Colonic mucosa (tissue), 4 donors: ENCODE results near the gene C17orf100. TPM values are rescaled to one million over a fixed set of nuclear protein-coding genes. Genes with fewer than 3 reads are reported as not detected.

Experiments
- DNase-seq: peaks from one replicate; pipeline ENCODE4 v3.0.0-alpha.2; 2020
- H3K27ac ChIP-seq: fragments of 200-600 bp; one replicate; pipeline ENCODE4 v1.8.0; 2021
- H3K27me3 ChIP-seq: fragments of 200-600 bp; one replicate; pipeline ENCODE4 v1.8.0; 2021
- H3K36me3 ChIP-seq: fragments of 200-600 bp; one replicate; pipeline ENCODE4 v1.8.0; 2021
- H3K4me1 ChIP-seq: fragments of 200-600 bp; one replicate; pipeline ENCODE4 v1.8.0; 2021; ENCODE audit warnings: mild to moderate bottlenecking
- H3K4me3 ChIP-seq: fragments of 200-600 bp; one replicate; pipeline ENCODE4 v1.8.0; 2021
- H3K9ac ChIP-seq, 2 donors: one replicate each; pipeline ENCODE4 v1.7.0; 2013; ENCODE audit warnings: control low read depth in 2 of 2, low read depth in 2 of 2, low read length in 2 of 2
- H3K9me3 ChIP-seq: fragments of 200-600 bp; one replicate; pipeline ENCODE4 v1.8.0; 2021
- intact Hi-C: fragments of 100-400 bp; cut with DNase I; formaldehyde crosslinking; loops from one replicate; pipeline ENCODE4 v1.14.1; 2022
- total RNA-seq, 2 donors: library from RNA; stranded (reverse); fragmentation: NEBNext Ultra II Directional in 1 of 2; extraction: Animal tissue kit (Norgen Biotek cat#: 25700) in 1 of 2; gene quantifications; one replicate each; pipeline ENCODE4 v1.2.1, GENCODE V29; 2021
- TF ChIP-seq, protein P1 (sequence below): fragments of 200-600 bp; IDR thresholded peaks from one replicate; pipeline ENCODE4 v1.8.0; 2022; ENCODE audit warnings: antibody characterized with exemption, mild to moderate bottlenecking
- donor health status: healthy.
- donor health status: DM: no; HTN: no; CAD: no.
- donor health status: DM: no; HTN: no; CAD: no.

The C17orf100 gene
- total RNA-seq, 2 donors from 2014 or later = 1.5 to 1.9 TPM

DNA sequence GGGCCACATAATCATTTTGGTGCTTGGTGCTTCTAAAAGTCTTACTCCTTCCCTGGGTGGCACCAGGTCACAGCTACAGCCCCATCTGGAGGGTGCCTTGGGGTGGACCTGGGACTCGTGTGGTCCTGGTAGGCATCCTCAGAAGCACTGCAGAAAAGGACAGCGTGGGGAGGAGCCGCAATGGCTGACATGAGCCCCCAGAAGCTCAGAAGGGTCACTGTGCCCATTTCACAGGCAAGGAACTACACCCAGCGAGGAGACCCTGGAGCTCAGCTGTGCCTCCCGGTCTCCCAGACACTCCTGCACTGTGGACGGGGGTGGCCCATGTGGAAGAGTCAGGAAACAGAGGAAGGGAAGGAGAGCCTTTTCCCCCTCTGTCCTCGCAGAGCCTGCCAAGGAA, 26.4 kb downstream of the C17orf100 start:
- no peaks in the 10 kb centered on the region for H3K4me1 ChIP-seq
- TF ChIP-seq, protein P1, sequence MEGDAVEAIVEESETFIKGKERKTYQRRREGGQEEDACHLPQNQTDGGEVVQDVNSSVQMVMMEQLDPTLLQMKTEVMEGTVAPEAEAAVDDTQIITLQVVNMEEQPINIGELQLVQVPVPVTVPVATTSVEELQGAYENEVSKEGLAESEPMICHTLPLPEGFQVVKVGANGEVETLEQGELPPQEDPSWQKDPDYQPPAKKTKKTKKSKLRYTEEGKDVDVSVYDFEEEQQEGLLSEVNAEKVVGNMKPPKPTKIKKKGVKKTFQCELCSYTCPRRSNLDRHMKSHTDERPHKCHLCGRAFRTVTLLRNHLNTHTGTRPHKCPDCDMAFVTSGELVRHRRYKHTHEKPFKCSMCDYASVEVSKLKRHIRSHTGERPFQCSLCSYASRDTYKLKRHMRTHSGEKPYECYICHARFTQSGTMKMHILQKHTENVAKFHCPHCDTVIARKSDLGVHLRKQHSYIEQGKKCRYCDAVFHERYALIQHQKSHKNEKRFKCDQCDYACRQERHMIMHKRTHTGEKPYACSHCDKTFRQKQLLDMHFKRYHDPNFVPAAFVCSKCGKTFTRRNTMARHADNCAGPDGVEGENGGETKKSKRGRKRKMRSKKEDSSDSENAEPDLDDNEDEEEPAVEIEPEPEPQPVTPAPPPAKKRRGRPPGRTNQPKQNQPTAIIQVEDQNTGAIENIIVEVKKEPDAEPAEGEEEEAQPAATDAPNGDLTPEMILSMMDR = no peak
- no peak overlapping the region for H3K9ac ChIP-seq
- no peak for DNase-seq
- H3K4me3 ChIP-seq = no peak overlapping the region
- H3K36me3 ChIP-seq = no peaks in the 10 kb centered on the region
- intact Hi-C loops = no loop called here
- no peaks in the 10 kb centered on the region for H3K27me3 ChIP-seq
- no peaks in the 10 kb centered on the region for H3K9me3 ChIP-seq
- no peak overlapping the region for H3K27ac ChIP-seq

DNA sequence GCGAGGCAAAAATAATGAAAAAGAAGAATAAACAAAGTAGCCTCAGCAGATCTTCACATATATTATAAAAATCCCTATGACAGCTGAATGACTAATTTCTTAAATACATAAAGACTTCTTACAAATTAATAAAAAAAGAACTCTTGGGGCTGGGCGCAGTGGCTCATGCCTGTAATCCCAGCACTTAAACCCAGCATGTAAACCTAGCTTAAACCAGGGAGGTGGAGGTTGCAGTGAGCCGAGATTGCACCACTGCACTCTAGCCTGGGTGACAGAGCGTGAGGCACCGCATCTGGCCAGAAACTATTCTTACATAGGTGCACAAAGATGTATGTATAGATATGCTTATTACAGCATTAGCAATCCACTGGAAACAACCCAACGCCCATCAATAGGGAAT, 27.7 kb downstream of the C17orf100 start:
- Histone ChIP-seq H3K27ac (no peak overlapping the region), H3K9ac (no peak overlapping the region), H3K9me3 (no peaks in the 10 kb centered on the region), H3K36me3 (no peaks in the 10 kb centered on the region), H3K4me1 (no peaks in the 10 kb centered on the region), H3K4me3 (no peak overlapping the region), H3K27me3 (no peaks in the 10 kb centered on the region)
- intact Hi-C loops = no loop called here
- TF ChIP-seq, protein P1 = no peak
- DNase-seq = no peak

DNA sequence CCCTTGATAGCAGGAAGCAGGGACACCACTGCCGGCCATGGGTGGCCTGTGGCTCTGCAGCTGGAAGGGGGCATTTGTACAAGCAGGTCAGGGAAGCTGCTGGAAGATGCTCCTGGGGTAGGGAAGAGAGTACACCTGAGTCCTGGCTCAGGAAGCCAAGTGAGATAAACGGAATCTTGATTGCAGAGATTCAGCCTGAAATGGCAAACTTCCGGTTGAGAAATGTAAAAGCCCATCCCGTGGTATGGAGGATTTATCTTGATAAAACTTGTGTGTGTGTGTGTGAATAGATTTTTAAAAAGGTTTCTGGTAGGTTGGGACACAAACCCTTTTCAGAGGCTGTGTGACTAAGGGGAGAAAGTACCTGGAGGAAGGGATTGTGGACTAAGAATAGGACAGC, 29.6 kb downstream of the C17orf100 start:
- intact Hi-C loops = no loop called here
- H3K36me3 ChIP-seq = no peaks in the 10 kb centered on the region
- no peak overlapping the region for H3K9ac ChIP-seq
- TF ChIP-seq, protein P1 = no peak
- DNase-seq = no peak
- no peak overlapping the region for H3K4me3 ChIP-seq
- H3K27ac ChIP-seq = no peak overlapping the region
- no peaks in the 10 kb centered on the region for H3K9me3 ChIP-seq
- no peaks in the 10 kb centered on the region for H3K27me3 ChIP-seq
- H3K4me1 ChIP-seq = no peaks in the 10 kb centered on the region

DNA sequence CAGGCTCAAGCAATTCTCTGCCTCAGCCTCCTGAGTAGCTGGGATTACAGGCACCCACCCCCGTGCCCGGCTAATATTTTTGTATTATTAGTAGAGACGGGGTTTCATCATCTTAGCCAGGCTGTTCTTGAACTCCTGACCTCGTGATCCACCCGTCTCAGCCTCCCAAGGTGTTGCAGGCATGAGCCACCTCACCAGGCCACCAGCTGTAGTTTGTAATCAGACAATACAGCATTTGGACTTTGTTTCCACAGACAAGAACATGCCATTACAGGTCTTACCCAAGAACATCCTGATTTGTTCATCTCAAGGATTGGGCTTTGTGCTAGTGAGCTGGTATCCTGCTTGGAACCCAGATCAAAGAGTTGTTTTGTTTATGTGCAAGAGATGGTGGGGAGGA, 30.1 kb downstream of the C17orf100 start:
- H3K36me3 ChIP-seq = no peaks in the 10 kb centered on the region

GRCh38 chr17:6682339-6682738, 30.8 kb downstream of the C17orf100 start:
- intact Hi-C loops = no loop called here
- no peak for DNase-seq

More for the DNA sequence above, 30.1 kb downstream of the C17orf100 start:
- intact Hi-C loops = no loop called here
- Histone ChIP-seq H3K9me3 (no peaks in the 10 kb centered on the region), H3K4me3 (no peak overlapping the region), H3K27me3 (no peaks in the 10 kb centered on the region), H3K9ac (no peak overlapping the region), H3K27ac (no peak overlapping the region), H3K4me1 (no peaks in the 10 kb centered on the region)
- no peak for DNase-seq
- TF ChIP-seq, protein P1 = no peak

More at GRCh38 chr17:6682339-6682738, 30.8 kb downstream of the C17orf100 start:
- no peaks in the 10 kb centered on the region for H3K36me3 ChIP-seq
- H3K9ac ChIP-seq = no peak overlapping the region
- no peaks in the 10 kb centered on the region for H3K4me1 ChIP-seq
- TF ChIP-seq, protein P1 = no peak
- H3K27me3 ChIP-seq = no peaks in the 10 kb centered on the region
- no peak overlapping the region for H3K27ac ChIP-seq
- no peaks in the 10 kb centered on the region for H3K9me3 ChIP-seq
- no peak overlapping the region for H3K4me3 ChIP-seq
